Epithelial cell of prostate (primary cell): ENCODE data around the gene DNER.

Experiments used
- DNase-seq: peaks from one replicate; pipeline ENCODE4 v3.0.0-alpha.2; 2011; ENCODE audit warnings: low read depth, low spot score
- H3K27ac ChIP-seq: fragments of 450-650 bp; 2 replicates; pipeline ENCODE4 v1.5.1; 2017; ENCODE audit warnings: mild to moderate bottlenecking

DNER gene

DNA sequence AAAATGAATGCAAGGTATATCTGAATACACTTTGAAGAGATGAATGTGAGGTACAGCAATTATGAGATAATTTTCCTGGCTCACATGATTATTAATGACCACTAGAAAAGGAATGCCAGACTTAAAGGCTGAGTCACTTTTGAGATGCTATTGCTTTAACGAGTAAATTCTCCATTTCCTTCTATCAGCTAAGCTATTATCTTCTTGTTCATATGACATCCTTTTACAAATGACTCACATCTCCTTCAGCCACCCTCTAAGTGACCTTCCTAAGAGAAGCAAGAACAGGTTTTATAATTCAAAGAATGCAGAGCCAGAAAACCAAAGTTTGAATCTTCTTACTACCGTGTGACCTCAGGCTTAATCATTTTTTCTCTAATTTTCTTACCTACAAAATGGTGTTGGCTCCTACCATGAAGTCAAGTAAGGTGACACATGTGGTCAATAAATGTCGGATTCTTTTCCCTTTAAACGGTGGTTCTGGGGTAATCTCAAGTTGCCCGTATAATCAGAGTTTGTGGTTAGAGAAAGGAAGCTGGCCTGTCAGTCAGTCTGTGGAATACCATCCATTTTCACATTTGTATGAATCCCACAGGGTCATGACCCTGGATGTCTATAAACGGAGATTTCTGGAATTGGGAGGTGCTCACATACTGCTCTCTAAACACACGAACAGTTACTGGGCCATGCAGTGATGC, 259.3 kb downstream of the DNER start:
- DNase-seq, result peak; percentile 39
- H3K27ac ChIP-seq, result peak overlapping the region; percentile 51

DNA sequence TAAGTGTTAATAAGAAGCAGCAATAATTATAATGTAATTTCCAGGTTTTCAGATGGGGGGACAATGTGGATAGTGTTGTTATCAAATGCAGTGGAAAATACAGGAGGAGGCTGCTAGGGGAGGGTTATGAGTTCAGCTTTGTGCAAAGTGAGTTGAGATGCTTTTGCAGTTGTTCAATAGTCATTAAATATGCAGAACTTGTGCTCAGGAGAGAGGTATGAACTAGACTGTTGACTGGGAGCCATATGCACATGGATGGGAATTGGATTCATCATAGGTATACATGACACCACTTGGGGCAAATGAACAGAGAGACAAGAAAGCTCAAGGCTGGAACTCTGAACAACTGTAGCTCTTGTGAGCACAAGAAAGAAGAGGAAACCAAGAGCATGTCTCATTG, 261.1 kb downstream of the DNER start:
- H3K27ac ChIP-seq, result no peak overlapping the region
- no peak for DNase-seq

DNA sequence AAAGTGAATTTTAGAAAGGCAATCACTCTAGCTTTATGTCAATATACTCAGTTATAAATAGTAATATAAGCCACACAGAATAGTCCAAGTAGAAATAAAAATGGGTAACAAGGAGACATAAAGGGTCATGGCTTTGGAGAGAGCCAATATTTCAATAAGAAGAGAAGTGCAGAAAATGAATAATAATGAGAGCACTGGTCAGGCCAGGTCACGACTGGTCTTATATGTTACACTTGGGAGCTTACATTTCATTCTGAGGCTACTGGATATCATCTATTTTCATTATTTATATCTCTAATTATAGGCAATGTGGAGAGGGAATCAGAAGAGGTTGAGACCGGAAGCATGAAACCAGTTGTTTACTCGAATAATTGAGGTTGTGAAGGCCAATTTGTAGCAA, 262.5 kb downstream of the DNER start:
- DNase-seq, result no peak
- H3K27ac ChIP-seq, result no peak overlapping the region

DNA sequence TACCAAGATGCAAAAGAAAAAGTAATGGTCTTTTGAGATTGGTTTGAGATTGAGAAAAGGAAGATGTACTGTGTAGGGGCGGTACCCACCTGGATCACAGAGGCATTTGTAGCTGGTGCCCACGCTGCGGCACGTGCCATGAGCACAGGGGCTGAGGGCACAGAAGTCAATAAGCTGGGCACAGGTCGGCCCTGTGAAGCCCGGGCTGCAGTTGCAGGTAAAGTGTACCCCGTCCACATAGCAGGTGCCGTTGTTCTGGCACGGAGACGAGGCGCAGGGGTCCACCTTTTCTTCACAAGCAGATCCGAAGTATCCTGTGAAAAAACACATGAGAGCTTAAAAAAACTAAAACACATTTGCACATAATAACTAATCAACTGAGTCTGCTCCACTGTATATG, 267.1 kb downstream of the DNER start:
- no peak overlapping the region for H3K27ac ChIP-seq
- DNase-seq, result no peak

DNA sequence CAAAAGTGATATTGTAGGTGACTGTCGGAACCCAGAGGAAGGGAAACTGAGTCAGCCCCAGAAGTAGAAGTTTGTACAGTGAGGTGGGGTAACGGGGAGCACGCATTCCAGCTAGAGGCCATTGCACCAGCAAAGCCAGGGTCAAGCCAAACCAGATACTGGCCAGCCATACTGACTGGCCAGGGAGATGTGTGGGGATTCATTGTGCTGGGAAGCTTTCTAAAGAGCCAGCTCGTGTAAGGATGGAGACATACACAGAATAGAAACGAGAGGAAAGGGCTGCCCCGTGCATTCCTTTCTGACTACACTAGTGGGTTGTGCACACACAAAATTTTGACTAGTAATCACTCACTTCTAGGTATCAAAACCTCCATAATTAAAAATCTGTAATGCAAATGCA, 268.0 kb downstream of the DNER start:
- no peak for DNase-seq
- no peak overlapping the region for H3K27ac ChIP-seq

DNA sequence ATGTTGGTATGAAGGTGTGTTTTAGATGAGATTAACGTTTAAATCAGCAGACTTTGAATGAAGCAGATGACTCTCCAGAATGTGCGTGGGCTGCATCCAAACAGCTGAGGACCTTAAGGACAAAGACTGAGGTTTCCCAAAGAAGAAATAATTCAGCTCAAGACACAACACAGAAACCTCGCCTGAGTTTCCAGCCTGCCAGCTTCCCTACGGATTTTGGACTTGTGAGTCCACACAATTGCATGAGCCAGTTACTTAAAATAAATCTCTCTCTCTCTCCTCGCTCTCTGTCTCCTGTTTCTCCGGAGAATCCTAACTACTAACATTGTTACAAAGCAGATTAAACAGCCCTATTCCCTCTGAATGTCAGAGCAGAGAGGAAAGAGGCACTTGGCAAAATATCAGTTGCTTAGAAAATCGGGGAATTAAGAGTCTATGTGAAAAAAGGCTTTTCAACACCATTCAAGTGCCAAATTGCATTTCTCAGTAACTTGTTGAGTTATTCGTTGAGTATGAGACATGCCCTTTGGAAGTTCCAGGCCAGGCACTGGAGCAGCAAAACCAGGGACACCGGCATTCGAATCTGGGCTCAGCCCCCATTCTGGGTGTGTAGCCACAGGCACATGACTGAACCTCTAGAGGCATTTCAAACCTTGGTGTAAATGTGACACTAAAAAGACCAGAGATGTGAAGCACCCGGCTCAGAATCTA, 268.7 kb downstream of the DNER start:
- no peak for DNase-seq
- peak overlapping the region; percentile 75 for H3K27ac ChIP-seq

DNA sequence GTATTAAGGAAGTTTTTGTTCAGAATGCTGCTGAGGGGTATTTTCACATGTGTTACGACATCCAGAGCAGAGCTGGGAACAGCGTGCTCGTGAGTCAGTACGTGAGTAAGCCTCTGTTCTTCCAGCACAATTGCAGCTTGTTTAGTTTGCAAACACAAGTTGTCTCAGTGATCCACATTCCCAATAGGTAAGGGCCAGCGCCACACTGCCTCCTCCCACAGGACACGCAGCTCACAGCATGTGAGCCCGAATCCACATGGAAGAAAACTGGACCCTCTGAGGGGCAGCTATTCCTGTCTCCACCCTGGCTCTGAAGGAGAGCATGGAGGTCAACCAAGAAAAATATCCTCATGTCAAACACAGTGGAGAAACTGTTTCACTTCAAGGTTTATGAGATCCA, 269.3 kb downstream of the DNER start:
- peak; percentile 95 for DNase-seq
- H3K27ac ChIP-seq, result peak overlapping the region; percentile 75

DNA sequence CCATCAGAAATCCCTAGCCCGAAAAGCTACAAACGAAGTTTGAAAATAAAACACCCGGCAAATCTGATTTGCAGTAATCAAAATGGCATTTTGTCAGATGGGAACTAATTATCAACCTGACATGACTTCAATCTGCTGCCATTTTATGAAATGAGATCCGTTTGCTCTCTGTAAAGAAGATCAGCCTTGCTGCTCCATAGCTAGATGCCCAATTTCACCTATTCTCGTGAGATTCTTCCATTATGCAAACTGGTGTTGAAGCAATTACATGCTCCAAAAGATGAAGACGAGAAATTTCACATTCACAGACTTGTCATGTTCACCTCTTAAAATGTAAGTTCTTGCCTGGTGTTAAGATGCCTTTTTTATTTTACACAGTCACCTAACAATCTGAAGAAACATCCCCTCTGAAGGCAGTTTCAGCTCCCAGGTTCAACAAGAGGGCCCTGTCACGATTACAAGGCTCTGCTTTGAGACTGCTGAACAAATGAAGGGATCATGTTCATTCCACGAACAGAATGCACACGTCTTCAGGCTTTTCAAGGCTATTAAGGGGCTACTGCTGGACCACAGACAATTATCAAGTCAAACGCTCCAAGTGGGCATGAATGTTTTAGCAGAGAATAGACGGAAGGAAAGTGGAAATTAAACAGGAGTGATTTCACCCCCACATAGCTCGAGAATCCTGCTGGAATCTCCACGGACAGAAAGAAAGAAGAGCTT, 270.6 kb downstream of the DNER start:
- no peak for DNase-seq
- H3K27ac ChIP-seq, result no peak overlapping the region

DNA sequence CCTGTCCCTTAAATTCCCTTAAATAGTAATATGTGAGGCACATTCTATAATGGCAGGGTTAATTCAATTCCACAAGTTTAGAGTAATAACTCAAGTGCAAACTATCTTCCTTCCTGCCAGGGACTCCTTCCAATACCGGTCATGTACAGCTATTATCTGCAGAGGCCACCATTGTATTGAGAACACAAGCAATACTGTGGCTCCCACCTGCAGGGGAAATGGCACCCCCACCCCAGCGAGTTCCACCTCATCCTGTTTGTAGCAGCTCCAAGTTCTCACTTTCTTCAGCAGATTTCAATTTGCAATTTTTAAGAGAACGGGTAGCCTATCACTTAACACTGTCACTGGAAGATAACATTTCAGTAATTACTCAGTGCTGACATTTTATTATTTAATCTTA, 271.2 kb downstream of the DNER start:
- DNase-seq, result no peak
- H3K27ac ChIP-seq, result no peak overlapping the region

DNA sequence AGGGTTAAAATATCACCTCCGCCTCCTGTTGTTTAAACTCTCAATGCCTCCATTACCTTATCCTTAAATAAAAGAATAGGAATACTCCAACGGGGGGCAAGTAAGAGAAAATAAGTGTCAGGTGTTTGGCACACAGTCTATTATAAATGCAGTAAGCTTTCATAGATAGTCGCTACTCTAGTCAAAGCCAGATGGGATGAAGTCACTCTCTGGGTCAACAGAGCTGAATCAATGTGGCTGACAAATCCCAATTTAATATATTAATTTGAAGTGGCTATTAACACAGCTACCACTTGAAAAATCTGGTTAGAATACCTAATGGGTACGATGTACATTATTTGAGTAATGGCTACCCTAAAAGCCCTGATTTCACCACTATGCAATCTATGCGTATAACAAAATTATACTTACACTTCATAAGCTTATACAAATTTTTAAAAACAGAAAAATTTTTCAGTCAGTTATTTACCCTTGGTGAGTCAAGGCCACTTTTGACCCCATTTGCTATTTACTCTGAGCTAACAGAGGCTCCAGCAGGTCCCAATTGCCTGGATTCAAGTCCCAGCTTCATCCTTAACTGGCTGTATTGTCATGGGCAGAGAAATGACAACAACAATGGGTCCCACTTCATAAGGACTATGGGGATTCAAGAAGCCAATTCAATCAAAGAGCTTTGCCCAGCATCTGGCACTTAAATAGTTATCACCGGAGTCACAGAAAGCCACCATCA, 275.8 kb downstream of the DNER start:
- no peak for DNase-seq

DNA sequence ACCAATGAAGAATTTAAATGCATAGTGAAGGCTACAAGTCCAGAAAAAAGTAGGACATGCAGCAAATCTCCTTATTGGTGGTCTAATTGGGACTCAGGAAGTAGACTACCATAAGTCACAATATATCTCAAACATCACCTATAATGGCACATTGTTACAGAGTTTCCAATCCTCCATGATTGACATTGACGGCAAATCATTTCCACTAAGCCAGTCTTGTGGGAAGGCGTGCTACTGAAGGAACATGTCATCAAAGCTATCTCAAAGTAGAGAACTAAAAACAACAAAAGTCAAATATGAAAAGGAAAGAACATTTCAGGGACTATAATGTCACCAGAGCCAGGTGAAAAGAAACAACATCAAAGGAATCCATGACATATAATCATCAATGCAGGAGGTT, 276.9 kb downstream of the DNER start:
- no peak overlapping the region for H3K27ac ChIP-seq
- DNase-seq, result no peak

More for the DNA sequence above, 275.8 kb downstream of the DNER start:
- no peak overlapping the region for H3K27ac ChIP-seq

DNA sequence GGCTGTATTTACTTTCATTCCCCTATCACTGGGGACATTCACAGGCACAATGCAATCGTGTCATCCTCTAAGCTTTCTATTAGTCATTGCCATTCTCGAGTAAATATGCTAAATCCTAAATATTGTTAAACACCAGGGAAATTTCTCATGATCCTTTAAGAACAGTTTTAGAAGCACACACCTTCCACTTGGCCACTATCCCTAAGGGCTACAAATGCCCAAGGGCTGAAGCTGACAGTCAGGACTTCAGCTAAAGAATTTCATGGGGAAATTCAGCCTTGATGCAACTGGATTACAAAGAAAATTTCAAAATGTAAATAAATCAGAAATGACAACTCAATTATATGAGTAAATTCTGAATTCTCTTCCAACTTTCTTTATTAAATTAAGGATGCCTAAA, 280.2 kb downstream of the DNER start:
- H3K27ac ChIP-seq, result no peak overlapping the region
- no peak for DNase-seq

DNA sequence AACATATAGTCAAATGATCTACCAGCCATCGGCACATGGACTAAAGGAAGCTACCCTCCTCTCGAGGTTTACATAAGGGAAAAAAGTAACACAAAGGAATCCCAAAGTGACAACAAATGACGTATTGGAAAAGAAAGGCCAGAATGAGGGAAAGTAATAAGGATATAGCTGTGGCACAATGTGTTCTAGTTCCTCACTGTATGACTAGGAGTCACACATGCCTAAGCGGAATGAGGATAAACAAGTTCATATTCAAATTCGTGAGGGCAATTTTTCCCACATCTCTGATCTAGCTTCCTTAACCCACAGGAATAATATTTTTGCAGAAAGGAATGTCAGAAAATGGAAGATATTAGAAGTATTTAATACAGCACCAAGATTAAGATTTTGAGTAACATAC, 281.0 kb downstream of the DNER start:
- no peak for DNase-seq
- no peak overlapping the region for H3K27ac ChIP-seq

DNA sequence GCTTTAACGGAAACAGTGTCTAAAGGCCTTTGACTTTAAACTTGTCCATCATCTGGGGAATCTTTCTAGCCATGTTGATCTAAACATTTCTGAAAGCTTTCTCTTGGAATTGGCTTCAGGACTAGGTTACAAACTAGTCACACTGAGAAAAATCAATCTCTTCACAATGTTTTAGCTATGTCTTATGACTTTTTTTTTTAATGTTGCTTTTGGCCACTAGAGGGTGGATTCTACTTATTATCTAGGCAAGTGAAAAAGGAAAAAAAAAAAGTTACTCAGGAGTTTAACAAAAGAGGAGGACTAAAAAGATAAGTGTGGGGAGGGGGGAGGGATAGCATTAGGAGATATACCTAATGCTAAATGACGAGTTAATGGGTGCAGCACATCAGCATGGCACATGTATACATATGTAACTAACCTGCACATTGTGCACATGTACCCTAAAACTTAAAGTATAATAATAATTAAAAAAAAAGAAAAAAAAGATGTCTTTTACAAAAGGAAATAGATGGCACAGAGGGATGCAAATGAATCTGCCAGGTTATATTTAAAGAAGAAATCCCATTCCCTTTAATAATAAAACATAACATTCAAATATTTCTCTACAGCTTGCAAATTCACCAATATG, 282.9 kb downstream of the DNER start:
- no peak overlapping the region for H3K27ac ChIP-seq
- no peak for DNase-seq

DNA sequence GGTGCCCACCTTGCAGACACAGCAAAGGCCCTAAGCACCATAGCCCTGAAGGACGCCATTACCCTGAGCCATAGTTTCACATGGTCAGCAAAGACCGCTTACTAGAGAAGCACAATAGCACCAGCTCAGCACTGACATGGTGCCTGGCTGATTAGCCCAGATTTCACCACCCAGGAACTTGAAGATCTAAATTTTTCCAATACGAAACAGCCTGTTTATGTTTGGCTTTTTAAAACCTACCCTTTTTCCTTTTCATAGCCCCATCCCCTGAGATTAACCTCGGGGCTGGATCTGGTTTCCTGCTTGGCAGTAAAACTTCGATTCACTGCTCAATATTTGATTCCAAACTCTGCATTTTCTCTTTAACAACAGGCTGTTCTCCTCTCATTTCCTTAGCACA, 284.8 kb downstream of the DNER start:
- H3K27ac ChIP-seq, result no peak overlapping the region
- DNase-seq, result no peak

DNA sequence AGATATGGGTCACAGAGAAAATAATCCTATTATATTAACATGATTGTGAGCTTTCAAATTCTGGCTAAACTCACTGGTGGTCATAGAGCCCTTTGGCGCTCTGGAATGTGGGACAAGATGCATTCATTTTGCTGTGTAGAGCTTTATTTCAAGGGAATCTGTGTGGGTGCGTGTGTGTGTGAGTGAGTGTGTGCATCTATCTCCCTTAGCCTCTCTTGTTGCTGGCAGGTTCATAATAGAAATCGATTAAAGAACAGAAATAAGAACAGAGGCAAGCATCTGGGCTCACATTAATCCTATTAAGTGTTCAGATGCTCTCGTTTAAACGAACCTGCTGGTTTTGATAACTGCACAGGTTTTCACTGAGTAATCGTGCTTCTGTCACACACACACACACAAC, 287.9 kb downstream of the DNER start:
- no peak overlapping the region for H3K27ac ChIP-seq
- no peak for DNase-seq

DNA sequence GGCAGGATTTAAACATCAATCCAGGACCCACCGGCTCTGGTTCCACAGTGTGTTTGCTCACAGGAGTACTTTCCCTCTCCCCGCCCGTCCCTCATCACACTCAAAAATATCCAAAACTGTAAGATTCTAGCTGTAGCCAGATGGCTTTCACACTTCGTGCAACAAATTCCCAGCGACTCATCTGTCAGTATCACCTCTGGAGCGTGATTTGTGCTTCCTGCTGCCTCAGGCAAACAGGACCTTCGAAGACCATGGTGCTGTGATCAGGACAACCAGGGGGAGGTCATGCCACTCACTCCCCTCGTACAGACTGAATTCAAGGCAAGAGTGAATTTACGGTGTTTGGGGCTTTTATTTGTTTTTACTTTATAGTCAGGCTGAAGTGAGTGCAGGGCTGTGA, 288.8 kb downstream of the DNER start:
- DNase-seq, result no peak
- no peak overlapping the region for H3K27ac ChIP-seq

DNA sequence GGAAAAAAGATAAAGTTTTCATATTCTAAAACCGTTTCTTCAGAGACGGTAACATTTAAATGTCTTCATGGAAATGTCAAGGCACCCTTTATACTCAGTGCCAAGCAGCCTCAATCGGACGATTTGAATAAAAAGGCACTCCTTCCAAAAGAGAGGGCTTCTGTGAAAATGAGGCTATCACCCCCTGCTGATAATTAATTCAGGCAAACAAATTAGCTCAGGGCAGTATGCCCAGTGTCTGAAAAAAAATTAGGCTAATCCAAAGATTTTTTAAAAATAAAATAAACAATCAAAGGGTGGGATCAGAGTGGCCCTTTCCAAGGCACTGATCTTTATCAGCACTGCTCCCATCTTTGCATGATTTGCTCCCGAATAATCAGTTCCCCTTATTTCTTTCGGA, 292.3 kb downstream of the DNER start:
- no peak for DNase-seq
- no peak overlapping the region for H3K27ac ChIP-seq

DNA sequence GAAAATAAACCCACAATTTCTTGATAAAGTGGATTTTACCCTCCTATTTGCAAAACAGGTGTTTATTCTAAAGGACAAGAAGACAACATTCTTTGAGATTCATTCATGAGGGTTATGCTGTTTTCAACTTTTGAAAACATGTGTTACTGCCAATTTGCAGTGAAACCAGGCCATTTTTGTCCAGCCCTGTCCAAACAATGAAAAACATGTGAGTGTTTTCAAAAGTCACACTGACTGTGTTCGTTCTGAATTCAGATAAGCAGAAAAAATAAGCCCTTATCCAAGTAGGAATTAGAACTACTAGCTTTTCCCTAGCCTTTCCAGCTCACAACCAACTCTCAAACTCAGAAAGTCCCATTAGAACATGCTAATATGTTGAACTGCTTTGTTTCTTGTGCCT, 295.2 kb downstream of the DNER start:
- no peak overlapping the region for H3K27ac ChIP-seq

DNA sequence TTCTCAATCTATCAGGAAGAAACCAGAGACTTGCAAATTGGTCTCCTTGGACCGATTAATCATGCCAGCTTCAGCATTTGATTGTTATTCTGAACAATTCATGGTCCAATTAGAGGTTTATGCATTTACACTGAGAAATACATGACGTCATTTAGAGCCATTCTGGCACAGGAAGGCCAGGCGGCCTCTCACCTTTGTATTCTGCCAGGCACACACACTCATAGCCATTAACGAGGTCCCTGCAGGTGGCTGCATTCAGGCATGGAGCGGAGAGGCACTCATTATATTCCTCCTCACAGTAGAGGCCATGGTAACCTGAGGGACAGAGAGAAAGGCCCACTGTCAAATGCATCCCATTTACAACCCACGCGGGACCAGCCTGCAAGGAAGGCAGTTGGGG, 296.4 kb downstream of the DNER start:
- H3K27ac ChIP-seq, result no peak overlapping the region
- no peak for DNase-seq

More for the DNA sequence above, 295.2 kb downstream of the DNER start:
- no peak for DNase-seq
